Bone marrow (tissue), 2 donors: ENCODE data around the gene GNAI2.
"Not testable (repeated sequence)": the region's sequence is repeated elsewhere in the genome, so short reads cannot be mapped to it uniquely, and the experiment has no call there.

Experiments
- DNase-seq, 2 donors: peaks; one replicate each; lab custom pipeline; 2025; lab: John Stamatoyannopoulos, UW

The GNAI2 gene

DNA sequence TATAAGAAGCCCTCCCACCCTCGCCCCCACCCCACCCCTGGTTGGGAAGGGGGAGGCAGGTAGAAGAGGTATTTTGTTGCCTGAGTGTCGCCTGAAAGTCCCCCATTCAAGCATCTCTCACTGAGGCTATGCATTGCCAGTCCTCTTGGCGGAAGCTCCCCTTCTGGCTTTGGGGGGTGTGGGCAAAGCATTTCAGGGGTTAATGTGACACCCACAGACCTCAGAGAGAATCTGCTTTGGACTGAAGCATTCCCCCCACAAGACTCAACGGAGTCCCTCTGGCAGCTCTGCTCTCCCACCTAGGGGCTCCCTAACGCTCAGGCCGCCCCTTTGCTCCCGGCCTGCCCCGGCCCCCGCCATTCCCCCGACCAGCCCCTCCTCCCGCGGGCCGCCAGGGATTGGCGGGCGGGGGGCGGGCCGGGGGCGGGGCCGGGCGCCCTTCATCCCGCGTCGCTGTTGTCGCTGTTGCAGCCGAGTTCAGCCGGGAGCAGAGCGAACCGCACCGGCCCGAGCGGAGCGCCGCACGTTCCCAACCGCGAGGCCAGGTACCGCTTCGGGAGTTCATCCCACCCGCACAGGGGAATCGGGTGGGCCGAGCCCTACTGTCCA is 31.1 kb upstream of the GNAI2 start, which contains the start of gene SLC38A3:
SLC38A3 (plus strand) TSS at position 468 of the 609 bp plus-strand sequence. CDS start 8,929 bp downstream, outside the sequence.
- DNase-seq = no peak

DNA sequence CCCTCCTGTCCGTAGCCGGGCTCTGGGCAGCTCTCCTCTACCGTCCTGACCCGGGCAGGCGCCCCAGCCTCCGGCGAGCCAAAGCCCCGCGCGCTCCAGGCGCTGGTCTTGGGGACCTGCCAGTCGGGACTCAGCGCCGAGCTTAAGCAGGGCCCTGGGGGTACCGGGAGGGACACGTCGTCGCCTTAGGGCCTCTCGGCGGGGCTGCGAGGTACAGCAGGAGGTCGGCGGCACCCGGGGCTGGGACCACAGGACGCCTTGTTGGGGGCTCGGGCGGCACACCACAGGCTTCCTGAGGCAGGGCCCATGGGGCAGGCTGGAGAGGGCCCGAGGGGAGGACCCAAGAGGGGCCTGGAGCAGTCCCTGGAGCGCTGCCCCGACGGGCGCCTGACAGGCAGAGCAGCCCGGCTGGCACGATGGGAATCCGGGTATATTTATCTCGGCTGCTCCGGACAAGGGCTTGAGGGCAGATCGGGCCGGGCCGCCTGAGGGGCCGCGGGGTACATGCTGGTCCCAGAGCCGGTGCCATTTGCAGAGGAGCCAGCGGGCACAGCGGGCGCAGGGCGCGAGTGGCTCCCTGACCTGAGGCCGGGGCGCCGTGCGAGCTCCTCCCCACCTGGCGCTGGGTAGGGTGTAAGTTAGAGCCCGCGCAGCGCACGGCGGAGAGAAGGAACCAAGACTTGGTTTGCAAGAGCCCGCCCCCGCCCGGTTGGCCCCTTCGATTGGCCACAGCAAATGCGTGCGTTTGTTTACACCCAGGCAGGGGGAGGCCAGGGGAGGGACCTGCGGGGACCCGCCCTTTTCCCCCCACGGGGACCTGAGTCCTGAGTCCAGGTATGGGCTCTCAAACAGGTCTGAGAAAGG is 30.4 kb upstream of the GNAI2 start:
- no peak for DNase-seq

DNA sequence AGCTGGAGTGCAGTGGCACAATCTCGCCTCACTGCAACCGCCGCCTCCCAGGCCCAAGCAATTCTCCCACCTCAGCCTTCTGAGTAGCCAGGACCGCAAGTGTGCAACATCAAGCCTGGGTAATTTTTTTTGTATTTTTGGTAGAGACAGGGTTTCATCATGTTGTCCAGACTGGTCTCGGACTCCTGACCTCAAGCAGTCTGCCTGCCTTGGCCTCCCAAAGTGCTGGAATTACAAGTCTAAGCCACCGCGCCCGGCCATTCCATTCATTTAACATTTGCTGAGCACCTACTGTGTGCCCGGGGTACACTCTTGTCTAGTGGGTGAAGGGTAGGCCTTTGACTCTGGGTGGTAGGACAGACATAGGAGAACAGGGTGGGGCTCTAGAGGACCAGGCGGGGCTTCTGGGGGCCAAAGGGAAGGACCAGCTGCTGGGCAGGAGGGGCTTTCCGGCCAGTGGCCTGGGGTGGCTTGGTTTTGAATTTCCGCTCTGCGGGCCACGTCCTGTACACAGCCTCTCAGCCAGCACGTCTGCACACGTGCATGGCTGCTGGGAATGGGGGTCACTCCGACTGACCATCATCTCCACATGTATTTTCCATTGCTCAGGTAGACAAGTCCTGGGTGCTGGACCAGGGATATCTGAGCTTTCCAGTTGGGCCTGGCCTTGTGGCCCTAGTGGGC is 28.5 kb upstream of the GNAI2 start:
- no peak for DNase-seq

DNA sequence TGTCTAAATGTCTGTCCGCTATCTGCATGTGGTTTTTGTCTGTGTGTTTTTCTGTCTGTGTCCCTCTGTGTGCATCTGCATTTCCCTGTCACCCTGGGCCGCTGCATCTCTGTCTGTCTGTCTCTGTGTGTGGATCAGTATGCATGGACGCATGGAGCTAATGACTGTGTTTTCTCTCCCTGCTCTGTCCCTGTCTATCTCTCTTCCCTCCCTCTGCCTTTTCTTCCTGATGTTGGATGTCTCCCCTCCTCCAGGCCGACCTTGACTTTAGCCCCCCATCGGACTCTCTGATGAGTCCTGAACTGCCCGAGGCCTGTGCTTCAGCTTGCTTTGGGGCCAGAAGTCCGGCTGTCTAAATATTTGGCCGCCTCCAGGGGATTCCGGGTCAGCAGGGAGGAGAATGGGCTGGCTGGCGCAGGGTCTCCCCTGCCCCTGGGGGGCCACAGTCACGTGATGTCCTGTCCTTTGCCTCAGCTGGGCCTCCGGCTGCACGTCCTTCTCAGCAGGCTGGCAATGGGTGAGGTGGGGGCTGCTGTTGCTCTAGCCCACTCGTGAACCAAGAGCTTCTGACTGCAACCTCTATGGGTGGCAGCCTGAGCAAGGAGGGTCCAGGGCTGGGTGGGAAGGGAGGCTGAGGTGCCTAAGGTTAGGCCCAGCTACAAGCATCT is 27.2 kb upstream of the GNAI2 start:
- DNase-seq = no peak

DNA sequence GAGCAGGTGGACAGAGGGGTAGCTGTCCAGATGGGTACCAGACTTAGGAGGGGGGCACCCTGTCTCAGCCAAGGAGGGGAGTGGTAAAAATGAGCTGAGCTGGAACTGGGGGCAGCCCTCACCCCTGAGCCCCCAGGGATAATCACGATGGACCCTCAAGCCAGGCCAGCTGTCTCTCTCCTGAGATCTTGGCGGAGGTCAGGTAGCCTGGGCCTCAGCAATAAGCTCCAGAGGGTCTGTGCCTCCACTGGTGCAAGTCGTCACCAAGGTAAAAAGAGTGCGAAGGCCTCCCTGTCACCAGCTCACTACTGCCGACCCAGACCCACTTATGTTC is 25.9 kb upstream of the GNAI2 start:
- no peak for DNase-seq

DNA sequence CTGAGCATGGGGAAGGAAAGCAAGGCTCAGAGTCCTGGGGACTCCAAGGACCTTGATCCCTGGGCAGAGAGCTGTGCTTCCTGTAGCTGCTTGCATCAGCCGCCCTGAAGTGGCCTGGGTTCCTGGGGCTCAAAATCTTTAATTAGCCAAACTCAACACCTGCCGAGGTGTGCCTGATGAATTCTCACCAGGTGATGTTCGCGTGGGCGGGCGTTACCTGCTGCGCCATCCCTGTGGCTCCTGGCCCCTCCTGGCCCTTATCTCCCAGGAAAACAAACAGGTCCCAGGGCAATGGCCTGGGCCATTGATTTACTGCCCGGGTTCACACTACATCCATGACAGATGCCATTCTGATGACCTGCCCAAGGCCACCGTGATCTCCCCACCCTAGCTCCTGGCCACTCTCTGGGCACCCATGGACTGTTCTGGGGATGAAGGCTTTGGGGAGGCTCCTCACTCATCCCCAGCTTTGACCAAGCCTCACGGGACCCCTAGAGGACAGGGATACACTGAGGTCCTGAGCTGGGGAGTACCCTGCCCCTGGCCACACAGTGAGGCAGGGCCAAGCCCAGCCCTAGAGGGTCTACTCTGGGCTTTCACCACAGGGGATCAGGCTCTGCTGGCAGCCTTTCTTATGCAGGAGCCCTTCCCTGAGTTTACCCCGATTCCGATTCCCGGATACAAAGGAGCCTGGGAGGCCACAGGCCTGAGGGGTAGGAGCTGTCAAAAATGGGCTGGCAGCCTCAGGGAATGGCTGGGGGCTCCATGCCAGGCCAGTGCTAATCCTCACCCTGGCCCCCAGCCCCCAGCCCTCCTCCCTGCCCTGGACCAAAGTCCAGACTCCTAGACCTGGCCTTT is 25.3 kb upstream of the GNAI2 start:
- no peak for DNase-seq

DNA sequence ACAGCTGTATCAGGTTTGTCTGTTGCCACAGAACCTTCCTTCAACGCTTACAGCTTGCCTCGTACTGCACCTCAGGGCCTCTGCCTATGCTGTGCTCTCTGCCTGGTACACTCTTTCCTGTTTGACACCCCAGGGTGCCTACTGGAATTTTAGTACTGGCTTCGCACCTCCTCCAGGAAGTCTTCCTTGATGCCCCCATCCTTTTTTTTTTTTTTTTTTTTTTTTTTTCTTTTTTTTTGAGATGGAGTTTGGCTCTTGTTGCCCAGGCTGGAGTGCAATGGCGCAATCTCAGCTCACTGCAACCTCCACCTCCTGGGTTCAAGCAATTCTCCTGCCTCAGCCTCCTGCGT is 24.7 kb upstream of the GNAI2 start:
- not testable (repeated sequence) for DNase-seq

DNA sequence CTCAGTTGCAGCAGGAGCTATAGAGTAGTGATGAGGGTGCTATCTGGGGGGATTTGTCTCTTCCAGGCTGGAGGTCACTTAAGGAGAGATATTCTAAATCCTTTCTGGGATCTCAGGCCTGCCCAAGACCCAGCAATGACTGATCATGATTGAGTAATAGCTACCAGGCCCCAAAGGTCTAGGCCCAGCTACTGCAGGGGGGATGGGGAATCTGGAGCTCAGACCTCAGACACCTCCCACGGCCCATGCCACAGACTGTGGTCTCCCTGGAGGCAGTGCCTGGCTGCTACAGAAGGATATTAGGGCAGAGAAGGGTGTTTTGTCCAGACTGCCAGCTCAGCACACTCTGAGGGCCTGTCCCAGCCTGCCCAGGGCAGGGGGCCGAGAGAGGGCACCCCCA is 24.1 kb upstream of the GNAI2 start:
- DNase-seq = no peak

DNA sequence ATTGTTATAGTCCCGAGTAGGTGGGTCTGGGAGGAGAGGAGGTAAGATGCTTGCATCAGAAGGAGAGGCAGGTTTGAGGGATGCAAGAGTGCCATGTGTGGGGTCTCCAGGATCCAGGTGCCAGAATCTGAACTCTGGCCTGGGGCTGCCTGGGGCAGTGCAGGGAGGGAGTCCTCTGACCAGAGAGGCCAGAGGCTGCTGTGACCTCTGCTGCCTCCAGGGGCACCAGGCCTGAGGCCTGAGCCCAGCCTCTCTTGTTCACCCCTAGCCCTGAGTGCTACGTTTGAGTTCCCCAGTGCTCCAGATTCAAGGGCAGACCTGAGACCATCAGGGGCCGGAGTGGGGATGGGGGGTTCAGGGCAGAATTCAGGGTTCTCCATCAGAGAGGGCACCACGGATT is 23.5 kb upstream of the GNAI2 start:
- DNase-seq = no peak

DNA sequence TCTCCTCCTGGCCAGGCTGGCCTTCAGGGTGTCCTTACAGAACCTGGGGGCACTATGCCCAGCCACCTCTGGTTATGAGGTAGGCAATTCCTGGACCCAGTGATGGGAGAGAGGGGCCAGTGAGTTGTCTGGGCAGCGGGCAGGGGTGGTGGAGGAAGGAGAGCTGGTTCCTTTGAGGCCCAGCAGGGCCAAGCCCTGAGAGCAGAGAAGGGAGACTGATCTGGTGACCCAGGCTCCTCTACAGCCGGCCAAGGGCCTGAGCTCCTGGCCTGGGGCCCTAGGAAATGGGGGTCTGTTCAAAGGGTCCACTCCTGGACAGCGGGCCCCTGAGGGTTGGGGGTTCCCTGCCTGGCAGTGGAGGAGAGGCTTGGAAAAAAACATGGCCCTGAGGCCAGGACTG is 23.0 kb upstream of the GNAI2 start:
- no peak for DNase-seq

DNA sequence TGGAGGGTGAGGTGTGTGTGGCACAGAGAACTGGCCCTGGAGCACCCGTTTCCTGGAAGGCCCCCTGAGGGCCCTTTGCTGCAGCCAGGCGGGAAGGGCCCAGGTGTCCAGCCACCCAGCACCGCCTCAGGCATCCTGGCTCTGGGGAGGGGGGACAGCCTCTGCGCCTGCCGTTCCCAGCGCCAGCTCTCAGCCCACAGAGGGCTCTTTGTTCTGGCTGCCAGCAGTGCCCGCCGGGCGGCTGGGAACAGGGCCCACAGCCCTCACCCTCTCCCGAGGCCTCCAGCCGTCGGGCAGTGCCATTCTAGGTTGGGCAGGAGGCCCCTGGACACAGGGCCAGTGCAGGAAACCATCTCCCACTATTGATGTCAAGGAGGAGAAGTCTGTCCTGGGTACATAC is 22.6 kb upstream of the GNAI2 start:
- DNase-seq = no peak

DNA sequence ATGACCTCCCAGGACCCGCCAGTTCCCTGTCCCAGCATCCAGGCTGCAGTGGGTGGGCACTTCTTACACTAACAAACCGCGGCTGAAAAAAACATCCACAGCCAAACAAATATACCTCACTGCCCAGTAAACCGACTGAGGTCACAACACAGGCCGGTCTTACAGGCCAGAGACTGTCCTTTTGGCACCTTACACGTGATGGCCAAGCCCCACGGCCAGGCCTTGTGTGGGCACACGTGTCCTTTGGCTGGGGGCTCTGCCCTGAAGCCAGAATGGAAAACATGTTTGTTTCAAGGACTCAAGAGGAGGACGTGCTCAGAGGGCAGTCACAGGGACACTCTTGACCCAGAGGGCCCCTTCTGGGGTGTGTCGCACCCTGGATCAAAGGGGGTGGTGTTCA is 21.2 kb upstream of the GNAI2 start:
- DNase-seq = no peak

DNA sequence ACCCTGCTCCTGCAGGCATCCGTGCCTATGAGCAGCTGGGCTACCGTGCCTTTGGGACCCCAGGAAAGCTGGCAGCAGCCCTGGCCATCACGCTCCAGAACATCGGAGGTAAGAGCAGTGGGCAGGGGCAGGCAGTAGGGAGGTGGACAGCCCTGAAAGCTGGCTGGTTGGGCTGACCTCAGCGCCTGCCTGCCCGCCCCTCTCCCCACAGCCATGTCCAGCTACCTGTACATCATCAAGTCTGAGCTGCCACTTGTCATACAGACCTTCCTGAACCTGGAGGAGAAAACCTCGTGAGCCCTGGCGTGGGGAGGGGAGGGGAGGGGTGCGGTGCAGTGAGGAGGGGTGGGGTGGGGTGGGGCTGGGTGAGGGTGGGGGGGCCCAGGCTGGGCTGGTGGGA is 20.5 kb upstream of the GNAI2 start:
- DNase-seq = no peak

DNA sequence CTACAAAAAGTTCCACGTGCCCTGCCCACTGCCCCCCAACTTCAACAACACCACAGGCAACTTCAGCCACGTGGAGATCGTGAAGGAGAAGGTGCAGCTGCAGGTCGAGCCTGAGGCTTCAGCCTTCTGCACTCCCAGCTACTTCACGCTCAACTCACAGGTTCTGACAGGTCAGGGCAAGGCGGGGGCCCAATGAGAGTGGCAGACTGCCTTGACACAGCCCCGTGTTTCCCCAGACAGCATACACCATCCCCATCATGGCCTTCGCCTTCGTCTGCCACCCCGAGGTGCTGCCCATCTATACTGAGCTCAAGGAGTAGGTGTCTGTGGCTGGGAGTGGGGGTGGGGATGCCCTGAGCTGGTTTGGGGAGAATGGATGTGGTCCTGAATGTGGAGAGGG is 18.3 kb upstream of the GNAI2 start:
- no peak for DNase-seq

DNA sequence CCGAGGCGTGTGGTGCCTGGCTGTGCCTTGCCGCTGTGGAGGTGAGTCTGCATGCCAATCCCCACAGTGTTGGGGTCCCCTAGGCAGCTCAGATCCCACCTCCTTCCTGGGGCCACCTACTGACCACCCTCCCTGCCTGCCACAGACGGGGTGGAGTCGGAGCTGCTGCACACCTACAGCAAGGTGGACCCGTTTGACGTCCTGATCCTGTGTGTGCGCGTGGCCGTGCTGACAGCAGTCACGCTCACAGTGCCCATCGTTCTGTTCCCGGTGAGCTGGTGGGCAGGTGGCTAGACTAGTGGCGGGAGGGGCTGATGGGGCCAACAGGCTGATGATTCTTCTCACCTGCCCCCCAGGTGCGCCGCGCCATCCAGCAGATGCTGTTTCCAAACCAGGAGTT is 17.6 kb upstream of the GNAI2 start:
- no peak for DNase-seq

DNA sequence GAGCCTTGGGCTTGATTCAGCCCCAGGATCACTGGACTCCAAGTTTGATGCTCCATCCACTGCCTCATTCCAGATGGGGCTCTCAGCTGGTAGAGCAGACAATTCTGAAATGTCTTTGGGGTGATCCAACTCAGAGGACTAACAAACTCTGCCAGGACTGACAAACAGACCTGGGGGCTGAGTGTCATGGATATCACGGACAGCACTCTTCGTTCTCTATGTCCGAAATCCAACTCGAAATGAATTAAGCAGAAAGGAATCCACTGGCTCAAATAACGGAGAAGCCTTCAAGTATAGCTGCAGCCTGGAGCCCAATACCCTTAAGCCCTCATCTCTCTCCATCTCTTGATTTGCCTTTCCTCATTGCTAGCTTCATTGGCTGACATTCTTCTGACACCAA is 16.7 kb upstream of the GNAI2 start:
- no peak for DNase-seq

DNA sequence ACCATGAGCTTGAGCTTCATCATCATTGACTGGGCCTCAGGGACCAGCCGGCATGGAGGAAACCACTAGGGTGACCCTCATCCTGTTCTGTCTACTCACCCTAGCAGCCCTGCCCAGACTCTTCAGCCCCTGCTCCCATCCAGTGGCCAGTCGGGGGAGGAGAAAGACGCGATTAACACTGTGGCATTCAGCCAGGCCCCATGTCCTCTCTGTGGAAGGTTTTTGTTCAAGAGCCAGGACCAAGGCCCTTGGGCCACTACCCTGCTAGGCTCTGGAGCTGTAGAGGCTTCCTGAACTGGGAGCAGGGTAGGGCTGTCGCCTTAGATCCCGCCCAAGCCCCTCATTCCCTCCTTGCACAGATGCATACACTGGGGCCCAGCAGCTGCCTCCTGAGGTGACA is 15.9 kb upstream of the GNAI2 start:
- no peak for DNase-seq

DNA sequence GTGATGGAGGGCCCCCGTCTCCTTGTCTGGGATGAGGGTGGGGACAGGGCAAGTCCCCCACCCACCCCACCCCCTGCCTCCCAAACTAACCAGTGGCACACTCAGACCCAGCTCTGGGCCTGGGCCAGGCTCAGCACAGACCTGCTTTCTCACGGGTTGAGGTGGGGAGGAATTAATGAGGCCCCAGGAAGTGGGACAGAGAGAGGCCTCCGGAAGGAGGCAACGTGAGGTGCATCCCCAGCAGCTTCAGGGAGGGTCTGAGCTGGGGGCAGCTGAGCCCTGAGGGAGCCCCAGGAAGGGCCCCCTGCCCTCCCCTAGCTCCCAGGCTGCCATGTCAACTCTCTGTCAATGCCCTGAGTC is 15.0 kb upstream of the GNAI2 start:
- DNase-seq = no peak

DNA sequence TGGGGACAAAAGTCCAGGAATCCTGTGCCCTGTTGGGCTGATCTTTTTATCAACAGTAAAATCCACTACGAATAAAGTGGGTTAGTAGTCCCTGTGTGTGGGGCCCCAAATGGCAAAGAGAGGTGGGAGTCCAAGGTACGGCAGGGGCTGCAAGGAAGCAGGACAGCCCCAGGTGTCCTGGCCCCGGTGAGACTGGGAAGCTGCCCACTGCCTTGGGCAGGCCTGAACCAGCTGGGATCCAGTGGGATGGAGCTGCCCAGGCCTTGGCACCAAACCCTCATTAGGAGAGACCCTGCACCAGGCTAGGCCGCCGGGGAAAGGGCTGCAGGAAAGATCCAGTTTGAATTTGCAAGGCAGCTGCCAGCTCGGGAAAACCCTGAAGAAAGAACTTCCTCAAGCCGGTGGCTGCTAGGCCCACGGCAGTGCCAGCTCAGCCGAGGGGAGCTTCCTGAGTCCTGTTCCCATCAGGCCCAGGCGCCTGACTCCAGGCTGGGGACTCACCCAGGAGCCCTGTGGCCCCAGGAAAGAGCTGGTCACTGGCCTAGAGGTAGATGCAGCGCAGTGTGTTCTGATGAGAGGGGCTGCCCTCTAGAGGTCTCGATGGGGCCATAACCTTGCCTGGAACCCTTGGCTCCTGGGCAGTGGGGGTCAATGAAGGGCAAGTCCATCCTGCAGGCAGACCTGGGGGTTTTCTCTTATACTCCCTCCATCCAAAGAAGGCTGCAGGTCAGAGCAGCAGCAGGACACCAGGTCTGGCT is 14.4 kb upstream of the GNAI2 start:
- no peak for DNase-seq

DNA sequence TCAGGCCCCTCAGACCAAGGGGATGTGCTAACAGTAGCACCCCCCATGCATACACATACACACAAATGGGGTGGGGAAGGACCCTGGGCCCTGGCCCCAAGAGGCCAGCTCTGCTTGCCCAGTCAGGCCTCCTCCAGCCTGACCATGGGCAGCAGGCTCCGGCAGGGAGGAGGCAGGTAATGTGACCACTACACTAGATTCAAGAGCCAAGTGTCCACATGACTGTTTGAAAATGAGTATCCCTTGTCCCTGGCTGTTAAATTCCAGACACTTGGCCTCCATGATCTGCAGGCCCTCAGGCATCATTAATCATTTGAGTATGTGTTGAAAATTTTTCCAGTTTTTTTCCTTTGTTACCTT is 13.9 kb upstream of the GNAI2 start:
- DNase-seq = no peak

DNA sequence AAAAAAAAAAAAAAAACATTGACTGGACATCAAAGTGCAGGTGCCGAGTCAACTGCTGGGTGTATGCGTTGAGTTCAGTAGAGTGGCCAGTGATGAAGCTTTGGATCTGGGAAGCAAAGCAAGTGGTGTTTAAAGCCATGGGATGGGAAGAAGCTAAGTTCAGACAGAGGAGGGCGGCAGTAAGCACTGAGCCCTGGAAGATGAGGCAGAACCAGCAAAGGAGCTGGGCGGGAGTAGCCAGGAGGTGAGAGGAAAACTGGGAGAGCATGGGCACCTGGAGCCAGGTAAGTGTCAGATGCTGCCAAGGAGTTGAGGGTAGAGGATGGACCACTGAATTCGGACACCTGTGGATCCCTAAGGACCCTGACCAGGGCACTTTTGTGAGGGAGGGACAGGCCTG is 11.4 kb upstream of the GNAI2 start:
- DNase-seq = no peak
